Common myeloid progenitor, CD34-positive (primary cell): ENCODE measurements around the gene TMEM273.

Experiments
- CTCF ChIA-PET: fragments of 350-600 bp; sonication (Branson Sonifier 250); formaldehyde crosslinking; loops from one replicate; lab custom pipeline; 2021; ENCODE audit warnings: antibody characterized with exemption; lab: Charles Lee
- POLR2A ChIA-PET: fragments of 350-600 bp; sonication (Branson Sonifier 250); formaldehyde crosslinking; loops from one replicate; lab custom pipeline; 2021; ENCODE audit warnings: antibody characterized with exemption; lab: Charles Lee
- DNase-seq, 3 donors: peaks; one replicate each; pipeline versions ENCODE4 v3.0.0 to v3.0.0-alpha.2; 2013
- H3K27ac ChIP-seq, 2 experiments: 1 replicate in 1 of 2; 2 replicates in 1 of 2; pipeline ENCODE4 v1.7.0; 2013; ENCODE audit warnings: inconsistent platforms in 2 of 2, low read length in 2 of 2, mild to moderate bottlenecking in 2 of 2, low read depth in 1 of 2, moderate library complexity in 1 of 2; ENCODE audit not compliant: severe bottlenecking in 2 of 2, insufficient read depth in 1 of 2, poor library complexity in 1 of 2
- H3K27me3 ChIP-seq, 5 experiments: replicated peaks in 2 of 5; 1 replicate in 3 of 5; 2 replicates in 2 of 5; pipeline versions ENCODE4 v1.6.1 to v1.7.0; 2013; ENCODE audit warnings: low read length in 4 of 5, mild to moderate bottlenecking in 2 of 5, moderate library complexity in 2 of 5, inconsistent platforms in 1 of 5; ENCODE audit not compliant: insufficient read depth in 5 of 5, control insufficient read depth in 4 of 5
- H3K36me3 ChIP-seq, 4 experiments: 1 replicate in 2 of 4; 2 replicates in 2 of 4; pipeline versions ENCODE4 v1.6.1 to v1.7.0; 2013; ENCODE audit warnings: low read length in 3 of 4, control low read depth in 1 of 4, mild to moderate bottlenecking in 1 of 4; ENCODE audit not compliant: control insufficient read depth in 4 of 4, insufficient read depth in 4 of 4
- H3K4me1 ChIP-seq, 4 experiments: 1 replicate in 3 of 4; 2 replicates in 1 of 4; pipeline versions ENCODE4 v1.6.1 to v1.7.1; 2013; ENCODE audit warnings: low read length in 3 of 4, mild to moderate bottlenecking in 3 of 4, control low read depth in 1 of 4, inconsistent platforms in 1 of 4, moderate library complexity in 1 of 4; ENCODE audit not compliant: control insufficient read depth in 4 of 4, insufficient read depth in 4 of 4; ENCODE audit errors: control extremely low read depth in 1 of 4
- H3K4me3 ChIP-seq, 7 experiments: 1 replicate in 4 of 7; 2 replicates in 3 of 7; pipeline versions ENCODE4 v1.5.1 to v1.7.0; 2013; ENCODE audit warnings: mild to moderate bottlenecking in 7 of 7, low read length in 6 of 7, moderate library complexity in 6 of 7, inconsistent platforms in 2 of 7, low read depth in 2 of 7, control low read depth in 1 of 7; ENCODE audit not compliant: insufficient read depth in 4 of 7, control insufficient read depth in 1 of 7; ENCODE audit errors: extremely low read depth in 1 of 7
- H3K9me3 ChIP-seq, 5 experiments: 1 replicate in 4 of 5; 2 replicates in 1 of 5; pipeline versions ENCODE4 v1.6.1 to v1.7.1; 2013; ENCODE audit warnings: low read length in 4 of 5, mild to moderate bottlenecking in 2 of 5, inconsistent platforms in 1 of 5, low read depth in 1 of 5, moderate library complexity in 1 of 5; ENCODE audit not compliant: control insufficient read depth in 4 of 5, insufficient read depth in 2 of 5; ENCODE audit errors: control extremely low read depth in 1 of 5
- WGBS: methylation state at CpG from one replicate; pipeline ENCODE4 v1.1.5; 2013; ENCODE audit not compliant: insufficient coverage; 5-methylcytosine and 5-hydroxymethylcytosine counted together

The TMEM273 gene

GRCh38 chr10:49173853-49174252 is 14.3 kb downstream of the TMEM273 start:
- Histone ChIP-seq H3K36me3 (peaks cover 0 to 8% (median 0%) of the 10 kb centered on the region in 4 experiments), H3K27ac (no peak overlapping the region), H3K9me3 (no peaks in the 10 kb centered on the region), H3K27me3 (peaks cover 0 to 2% (median 0%) of the 10 kb centered on the region in 5 experiments), H3K4me3 (no peak overlapping the region), H3K4me1 (peaks cover 5 to 95% (median 24%) of the 10 kb centered on the region in 4 experiments)
- ChIA-PET POLR2A (interaction anchor here (0.6 kb wide), 1 partner anchor 714 kb away, joined by 3 read pairs; no protein-coding TSS in a partner anchor), CTCF (interaction anchor here (0.6 to 2.6 kb wide), 5 partner anchors 10 to 278 kb away, joined by 3 to 17 read pairs (median 4); no protein-coding TSS in a partner anchor)
- 76% methylated on average over 4 of the region's 4 CpGs for WGBS
- no peak for DNase-seq

- Histone ChIP-seq H3K36me3 (peaks cover 0 to 5% (median 0%) of the 10 kb centered on the region in 4 experiments), H3K27me3 (peaks cover 0 to 2% (median 0%) of the 10 kb centered on the region in 5 experiments), H3K9me3 (no peaks in the 10 kb centered on the region), H3K4me3 (no peak overlapping the region), H3K27ac (no peak overlapping the region), H3K4me1 (peaks cover 5 to 93% (median 26%) of the 10 kb centered on the region in 4 experiments)
- ChIA-PET CTCF (interaction anchor here (0.6 to 3.7 kb wide), 8 partner anchors 9 to 515 kb away, joined by 3 to 20 read pairs (median 4); no protein-coding TSS in a partner anchor), POLR2A (interaction anchor here (0.6 kb wide), 1 partner anchor 714 kb away, joined by 3 read pairs; no protein-coding TSS in a partner anchor)
- DNase-seq: no peak
- WGBS: over 99% methylated on average over 10 of the region's 11 CpGs
These were observed 14.9 kb downstream of the TMEM273 start for GRCh38 chr10:49173201-49173772.

GRCh38 chr10:49172777-49173132 is 15.4 kb downstream of the TMEM273 start:
- CTCF ChIA-PET: interaction anchor here (0.9 to 3.7 kb wide), 5 partner anchors 8 to 514 kb away, joined by 3 to 20 read pairs (median 4); no protein-coding TSS in a partner anchor
- Histone ChIP-seq H3K36me3 (peaks cover 0 to 9% (median 0%) of the 10 kb centered on the region in 4 experiments), H3K4me1 (peaks cover 5 to 90% (median 25%) of the 10 kb centered on the region in 4 experiments), H3K4me3 (no peak overlapping the region), H3K27ac (no peak overlapping the region), H3K27me3 (peaks cover 0 to 2% (median 0%) of the 10 kb centered on the region in 5 experiments), H3K9me3 (no peaks in the 10 kb centered on the region)
- POLR2A ChIA-PET: no interaction called here
- 100% methylated on average over 3 of the region's 3 CpGs for whole genome bisulfite sequencing
- no peak for DNase-seq

GRCh38 chr10:49172061-49172776 is 16.0 kb downstream of the TMEM273 start:
- WGBS: 93% methylated on average over 2 of the region's 4 CpGs
- Histone ChIP-seq H3K36me3 (peaks cover 0 to 13% (median 0%) of the 10 kb centered on the region in 4 experiments), H3K27ac (no peak overlapping the region), H3K4me3 (no peak overlapping the region), H3K9me3 (no peaks in the 10 kb centered on the region), H3K27me3 (peaks cover 0 to 2% (median 0%) of the 10 kb centered on the region in 5 experiments), H3K4me1 (peaks cover 2 to 85% (median 19%) of the 10 kb centered on the region in 4 experiments)
- ChIA-PET CTCF (interaction anchor here (0.9 to 3.7 kb wide), 4 partner anchors 8 to 514 kb away, joined by 3 to 20 read pairs (median 8); no protein-coding TSS in a partner anchor), POLR2A (no interaction called here)
- DNase-seq: no peak

- Histone ChIP-seq H3K4me1 (peaks cover 0 to 77% (median 14%) of the 10 kb centered on the region in 4 experiments), H3K9me3 (no peaks in the 10 kb centered on the region), H3K36me3 (peaks cover 0 to 21% (median 0%) of the 10 kb centered on the region in 4 experiments), H3K4me3 (no peak overlapping the region), H3K27me3 (peaks cover 0 to 2% (median 0%) of the 10 kb centered on the region in 5 experiments), H3K27ac (no peak overlapping the region)
- 96% methylated on average over 5 of the region's 7 CpGs for WGBS
- ChIA-PET POLR2A (no interaction called here), CTCF (interaction anchor here (1.1 to 3.7 kb wide), 4 partner anchors 9 to 513 kb away, joined by 3 to 20 read pairs (median 8); no protein-coding TSS in a partner anchor)
- no peak for DNase-seq
These were observed 16.7 kb downstream of the TMEM273 start for GRCh38 chr10:49171326-49172060.

GRCh38 chr10:49170632-49171325 is 17.4 kb downstream of the TMEM273 start:
- Histone ChIP-seq H3K27me3 (peaks cover 0 to 2% (median 0%) of the 10 kb centered on the region in 5 experiments), H3K9me3 (no peaks in the 10 kb centered on the region), H3K27ac (no peak overlapping the region), H3K4me1 (peaks cover 0 to 71% (median 14%) of the 10 kb centered on the region in 4 experiments), H3K4me3 (no peak overlapping the region), H3K36me3 (peaks cover 0 to 25% (median 0%) of the 10 kb centered on the region in 4 experiments)
- DNase-seq: no peak
- 98% methylated on average over 5 of the region's 6 CpGs for WGBS
- CTCF ChIA-PET: interaction anchor here (1.1 to 3.7 kb wide), 4 partner anchors 9 to 512 kb away, joined by 3 to 20 read pairs (median 8); no protein-coding TSS in a partner anchor
- POLR2A ChIA-PET: no interaction called here
